ENCODE results near the gene ERO1A.

DNA sequence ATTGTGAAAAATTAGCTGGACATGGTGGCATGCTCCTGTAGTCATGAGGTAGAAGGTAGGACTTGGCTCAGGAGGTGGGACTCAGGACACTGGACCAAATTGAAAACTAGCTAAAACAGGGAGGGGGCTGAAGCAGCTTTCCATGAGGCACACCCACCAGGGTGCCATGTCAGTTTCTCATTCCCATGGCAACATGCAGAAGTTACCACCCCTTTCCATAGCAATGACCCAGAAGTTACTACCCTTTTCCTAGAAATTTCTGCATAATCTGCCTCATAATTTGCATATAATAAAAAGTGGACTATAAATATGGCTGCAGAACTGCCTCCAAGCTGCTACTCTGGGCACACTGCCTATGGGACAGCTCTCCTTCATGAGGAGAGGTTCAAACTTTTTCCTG, 38.5 kb downstream of the ERO1A start:
- TF ChIP-seq CEBPB (IDR thresholded peaks at IDR 0.05; ENCODE audit: low read depth): no peak
- TF ChIP-seq, protein P1, sequence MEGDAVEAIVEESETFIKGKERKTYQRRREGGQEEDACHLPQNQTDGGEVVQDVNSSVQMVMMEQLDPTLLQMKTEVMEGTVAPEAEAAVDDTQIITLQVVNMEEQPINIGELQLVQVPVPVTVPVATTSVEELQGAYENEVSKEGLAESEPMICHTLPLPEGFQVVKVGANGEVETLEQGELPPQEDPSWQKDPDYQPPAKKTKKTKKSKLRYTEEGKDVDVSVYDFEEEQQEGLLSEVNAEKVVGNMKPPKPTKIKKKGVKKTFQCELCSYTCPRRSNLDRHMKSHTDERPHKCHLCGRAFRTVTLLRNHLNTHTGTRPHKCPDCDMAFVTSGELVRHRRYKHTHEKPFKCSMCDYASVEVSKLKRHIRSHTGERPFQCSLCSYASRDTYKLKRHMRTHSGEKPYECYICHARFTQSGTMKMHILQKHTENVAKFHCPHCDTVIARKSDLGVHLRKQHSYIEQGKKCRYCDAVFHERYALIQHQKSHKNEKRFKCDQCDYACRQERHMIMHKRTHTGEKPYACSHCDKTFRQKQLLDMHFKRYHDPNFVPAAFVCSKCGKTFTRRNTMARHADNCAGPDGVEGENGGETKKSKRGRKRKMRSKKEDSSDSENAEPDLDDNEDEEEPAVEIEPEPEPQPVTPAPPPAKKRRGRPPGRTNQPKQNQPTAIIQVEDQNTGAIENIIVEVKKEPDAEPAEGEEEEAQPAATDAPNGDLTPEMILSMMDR (IDR thresholded peaks at IDR 0.05 in 2 of 3, conservative IDR thresholded peaks at IDR 0.05 in 1 of 3; ENCODE audit: borderline replicate concordance in 1 of 3, insufficient read depth in 1 of 3, low read depth in 2 of 3, low read length in 2 of 3): no peak
- TF ChIP-seq, protein P2, sequence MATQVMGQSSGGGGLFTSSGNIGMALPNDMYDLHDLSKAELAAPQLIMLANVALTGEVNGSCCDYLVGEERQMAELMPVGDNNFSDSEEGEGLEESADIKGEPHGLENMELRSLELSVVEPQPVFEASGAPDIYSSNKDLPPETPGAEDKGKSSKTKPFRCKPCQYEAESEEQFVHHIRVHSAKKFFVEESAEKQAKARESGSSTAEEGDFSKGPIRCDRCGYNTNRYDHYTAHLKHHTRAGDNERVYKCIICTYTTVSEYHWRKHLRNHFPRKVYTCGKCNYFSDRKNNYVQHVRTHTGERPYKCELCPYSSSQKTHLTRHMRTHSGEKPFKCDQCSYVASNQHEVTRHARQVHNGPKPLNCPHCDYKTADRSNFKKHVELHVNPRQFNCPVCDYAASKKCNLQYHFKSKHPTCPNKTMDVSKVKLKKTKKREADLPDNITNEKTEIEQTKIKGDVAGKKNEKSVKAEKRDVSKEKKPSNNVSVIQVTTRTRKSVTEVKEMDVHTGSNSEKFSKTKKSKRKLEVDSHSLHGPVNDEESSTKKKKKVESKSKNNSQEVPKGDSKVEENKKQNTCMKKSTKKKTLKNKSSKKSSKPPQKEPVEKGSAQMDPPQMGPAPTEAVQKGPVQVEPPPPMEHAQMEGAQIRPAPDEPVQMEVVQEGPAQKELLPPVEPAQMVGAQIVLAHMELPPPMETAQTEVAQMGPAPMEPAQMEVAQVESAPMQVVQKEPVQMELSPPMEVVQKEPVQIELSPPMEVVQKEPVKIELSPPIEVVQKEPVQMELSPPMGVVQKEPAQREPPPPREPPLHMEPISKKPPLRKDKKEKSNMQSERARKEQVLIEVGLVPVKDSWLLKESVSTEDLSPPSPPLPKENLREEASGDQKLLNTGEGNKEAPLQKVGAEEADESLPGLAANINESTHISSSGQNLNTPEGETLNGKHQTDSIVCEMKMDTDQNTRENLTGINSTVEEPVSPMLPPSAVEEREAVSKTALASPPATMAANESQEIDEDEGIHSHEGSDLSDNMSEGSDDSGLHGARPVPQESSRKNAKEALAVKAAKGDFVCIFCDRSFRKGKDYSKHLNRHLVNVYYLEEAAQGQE (IDR thresholded peaks at IDR 0.05; ENCODE audit: low read depth): no peak
- TF ChIP-seq, protein P3, sequence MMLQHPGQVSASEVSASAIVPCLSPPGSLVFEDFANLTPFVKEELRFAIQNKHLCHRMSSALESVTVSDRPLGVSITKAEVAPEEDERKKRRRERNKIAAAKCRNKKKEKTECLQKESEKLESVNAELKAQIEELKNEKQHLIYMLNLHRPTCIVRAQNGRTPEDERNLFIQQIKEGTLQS (IDR thresholded peaks at IDR 0.05): no peak
- TF ChIP-seq POLR2A (IDR thresholded peaks at IDR 0.05; ENCODE audit: borderline replicate concordance, extremely low read depth, insufficient read depth, insufficient read length): no peak
- TF ChIP-seq YY1 (IDR thresholded peaks at IDR 0.05; ENCODE audit: extremely low read depth, insufficient replicate concordance, low read depth, low read length): no peak
- no peak for TF ChIP-seq ELF1 (IDR thresholded peaks at IDR 0.05; ENCODE audit: borderline replicate concordance, low read depth)
- no peak for TF ChIP-seq SP1 (IDR thresholded peaks at IDR 0.05; ENCODE audit: low read depth)
- no peak for TF ChIP-seq POLR2AphosphoS5 (IDR thresholded peaks at IDR 0.05; ENCODE audit: low read depth, low read length)
- TF ChIP-seq ZNF274 (IDR thresholded peaks at IDR 0.05; ENCODE audit: low read depth, low read length): no peak
- TF ChIP-seq EZH2 (IDR thresholded peaks at IDR 0.05): no peak
- TF ChIP-seq, protein P4, sequence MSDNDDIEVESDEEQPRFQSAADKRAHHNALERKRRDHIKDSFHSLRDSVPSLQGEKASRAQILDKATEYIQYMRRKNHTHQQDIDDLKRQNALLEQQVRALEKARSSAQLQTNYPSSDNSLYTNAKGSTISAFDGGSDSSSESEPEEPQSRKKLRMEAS (IDR thresholded peaks at IDR 0.05): no peak
- no peak for TF ChIP-seq SIN3A (IDR thresholded peaks at IDR 0.05; ENCODE audit: low read depth)
- TF ChIP-seq RAD21 (IDR thresholded peaks at IDR 0.05; ENCODE audit: low read depth): no peak
